ENCODE results near the gene HIVEP2.

GRCh38 chr6:142900227-142900971, 44.6 kb downstream of the HIVEP2 start:
- TF ChIP-seq POLR2A (IDR thresholded peaks at IDR 0.05; ENCODE audit: low read length) (no peak), GATA1 (IDR thresholded peaks at IDR 0.05; ENCODE audit: low read depth, low read length) (no peak)

Measured in erythroblast (primary cell).